Upper lobe of right lung (tissue), 1 donor: ENCODE measurements around the gene NDOR1. TPM values are rescaled to one million over a fixed set of nuclear protein-coding genes. Genes with fewer than 3 reads are reported as not detected.

Experiments used
- ATAC-seq: fragments of 200-7000 bp; cut with Tn5 transposase; one replicate; pipeline ENCODE4 v1.9.1; 2020; ENCODE audit warnings: mild to moderate bottlenecking, moderate library complexity
- DNase-seq: peaks from one replicate; pipeline ENCODE4 v3.0.0-alpha.2; 2020
- H3K27ac ChIP-seq: fragments of 200-600 bp; one replicate; pipeline ENCODE4 v1.8.0; 2022
- H3K27me3 ChIP-seq: fragments of 200-600 bp; one replicate; pipeline ENCODE4 v1.8.0; 2022; ENCODE audit warnings: mild to moderate bottlenecking
- H3K36me3 ChIP-seq: fragments of 200-600 bp; one replicate; pipeline ENCODE4 v1.8.0; 2022
- H3K4me1 ChIP-seq: fragments of 200-600 bp; one replicate; pipeline ENCODE4 v1.8.0; 2022
- H3K4me3 ChIP-seq: fragments of 200-600 bp; one replicate; pipeline ENCODE4 v1.8.0; 2022; ENCODE audit warnings: mild to moderate bottlenecking
- H3K9me3 ChIP-seq: fragments of 200-600 bp; one replicate; pipeline ENCODE4 v1.8.0; 2022
- CTCF ChIP-seq: fragments of 200-600 bp; IDR thresholded peaks from one replicate; pipeline ENCODE4 v1.8.0; 2022; ENCODE audit warnings: antibody characterized with exemption
- intact Hi-C: fragments of 100-400 bp; cut with DNase I; formaldehyde crosslinking; loops from one replicate; pipeline ENCODE4 v1.11.0; 2022
- total RNA-seq: library from RNA; stranded (reverse); fragmentation: NEBNext Ultra II Directional; extraction: Animal tissue kit (Norgen Biotek cat#: 25700); gene quantifications from one replicate; pipeline ENCODE4 v1.2.1, GENCODE V29; 2021
- donor health status: DM: no; HTN: yes; CAD: no; lungs with severe emphysema.

The NDOR1 gene
- total RNA-seq, 1 donor from 2014 or later = 16.7 TPM

- H3K27ac ChIP-seq = no peak overlapping the region
- H3K4me3 ChIP-seq = no peak overlapping the region
- H3K4me1 ChIP-seq = peaks cover 25% of the 10 kb centered on the region
- no peaks in the 10 kb centered on the region for H3K36me3 ChIP-seq
- DNase-seq = no peak
- ATAC-seq = no peak
- peaks cover 90% of the 10 kb centered on the region for H3K27me3 ChIP-seq
- H3K9me3 ChIP-seq = no peaks in the 10 kb centered on the region
- no peak for TF ChIP-seq CTCF
- intact Hi-C loops = no loop called here
These were observed 46.1 kb upstream of the NDOR1 start for GRCh38 chr9:137159105-137160053.

GRCh38 chr9:137160054-137160425, 45.5 kb upstream of the NDOR1 start:
- peaks cover 25% of the 10 kb centered on the region for H3K4me1 ChIP-seq
- no peak overlapping the region for H3K4me3 ChIP-seq
- DNase-seq = no peak
- H3K27me3 ChIP-seq = peaks cover 97% of the 10 kb centered on the region
- TF ChIP-seq CTCF = no peak
- ATAC-seq = no peak
- no peaks in the 10 kb centered on the region for H3K9me3 ChIP-seq
- intact Hi-C loops = no loop called here
- no peaks in the 10 kb centered on the region for H3K36me3 ChIP-seq
- H3K27ac ChIP-seq = no peak overlapping the region

- H3K36me3 ChIP-seq = no peaks in the 10 kb centered on the region
- ATAC-seq (no peak), DNase-seq (no peak)
- intact Hi-C loops = no loop called here
- peaks cover 25% of the 10 kb centered on the region for H3K4me1 ChIP-seq
- H3K27me3 ChIP-seq = peaks cover 97% of the 10 kb centered on the region
- no peak for TF ChIP-seq CTCF
- H3K9me3 ChIP-seq = no peaks in the 10 kb centered on the region
- H3K27ac ChIP-seq = no peak overlapping the region
- H3K4me3 ChIP-seq = no peak overlapping the region
These were observed 44.6 kb upstream of the NDOR1 start for GRCh38 chr9:137160716-137161557.

- intact Hi-C loops = no loop called here
- peaks cover 97% of the 10 kb centered on the region for H3K27me3 ChIP-seq
- no peak for DNase-seq
- H3K9me3 ChIP-seq = no peaks in the 10 kb centered on the region
- no peak overlapping the region for H3K27ac ChIP-seq
- H3K36me3 ChIP-seq = no peaks in the 10 kb centered on the region
- no peak overlapping the region for H3K4me3 ChIP-seq
- ATAC-seq = no peak
- H3K4me1 ChIP-seq = peaks cover 25% of the 10 kb centered on the region
- TF ChIP-seq CTCF = no peak
These were observed 43.7 kb upstream of the NDOR1 start for GRCh38 chr9:137161558-137162486.
